ENCODE measurements around the gene C10orf105. TPM values are rescaled to one million over a fixed set of nuclear protein-coding genes. Genes with fewer than 3 reads are reported as not detected.

Gene C10orf105
- total and polyA plus RNA-seq, 12 donors = 0.03 to 0.16 (median 0.07) TPM; not detected in 5

DNA sequence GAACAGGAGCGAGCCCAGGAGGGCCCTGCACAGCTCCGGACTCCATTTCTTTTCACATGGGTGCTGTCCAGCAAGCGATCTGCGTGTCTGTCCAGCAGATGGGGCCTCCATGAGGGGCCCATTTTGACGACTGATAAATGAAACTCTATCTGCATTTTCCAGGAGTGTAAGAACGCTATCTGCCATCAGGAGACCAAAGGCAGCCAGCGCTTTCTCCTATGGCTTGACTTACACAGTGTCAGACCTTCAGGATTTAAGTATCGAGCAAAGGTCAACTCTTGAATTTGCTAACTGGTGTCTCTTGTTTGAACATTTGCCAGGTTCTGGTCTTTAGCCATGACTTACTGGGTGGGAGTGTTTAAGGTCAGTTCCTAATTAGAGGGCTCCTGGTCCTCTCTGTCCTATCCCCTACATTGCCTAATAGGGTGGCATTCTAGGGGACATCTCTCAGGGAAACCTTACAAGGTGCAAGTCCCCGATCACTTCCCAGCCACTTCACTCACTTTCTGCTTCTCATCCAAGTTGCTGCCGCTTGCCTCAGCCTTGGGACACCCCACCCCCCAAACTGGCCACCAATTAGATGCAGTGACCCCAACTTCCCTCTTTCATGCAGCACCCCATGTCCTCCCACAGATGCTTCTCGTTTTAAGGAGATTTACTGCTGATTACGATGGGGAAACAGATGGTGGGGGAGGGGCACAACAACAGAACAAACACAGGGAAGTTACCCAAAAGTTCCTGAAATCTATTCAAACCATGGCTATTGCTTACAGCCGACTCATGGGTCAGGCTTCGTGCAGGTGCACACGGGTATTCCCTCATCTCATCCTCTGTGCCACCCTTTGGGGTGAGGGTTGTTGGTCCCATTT, 33.7 kb upstream of the C10orf105 start:
- ATAC-seq = peak in 4 of 8 donors; percentile 5 to 30 (median 13)
- peak overlapping the region in 1 of 10 donors; percentile 12 for H3K4me3 ChIP-seq
- H3K4me1 ChIP-seq = peaks cover 16 to 100% (median 68%) of the 10 kb centered on the region in 9 donors
- DNase-seq = peak in 1 of 2 donors; percentile 70
- H3K27me3 ChIP-seq = no peaks in the 10 kb centered on the region
- 78 to 79% methylated on average over 15 of the region's 15 CpGs for WGBS, 2 donors
- TF ChIP-seq, protein P1, sequence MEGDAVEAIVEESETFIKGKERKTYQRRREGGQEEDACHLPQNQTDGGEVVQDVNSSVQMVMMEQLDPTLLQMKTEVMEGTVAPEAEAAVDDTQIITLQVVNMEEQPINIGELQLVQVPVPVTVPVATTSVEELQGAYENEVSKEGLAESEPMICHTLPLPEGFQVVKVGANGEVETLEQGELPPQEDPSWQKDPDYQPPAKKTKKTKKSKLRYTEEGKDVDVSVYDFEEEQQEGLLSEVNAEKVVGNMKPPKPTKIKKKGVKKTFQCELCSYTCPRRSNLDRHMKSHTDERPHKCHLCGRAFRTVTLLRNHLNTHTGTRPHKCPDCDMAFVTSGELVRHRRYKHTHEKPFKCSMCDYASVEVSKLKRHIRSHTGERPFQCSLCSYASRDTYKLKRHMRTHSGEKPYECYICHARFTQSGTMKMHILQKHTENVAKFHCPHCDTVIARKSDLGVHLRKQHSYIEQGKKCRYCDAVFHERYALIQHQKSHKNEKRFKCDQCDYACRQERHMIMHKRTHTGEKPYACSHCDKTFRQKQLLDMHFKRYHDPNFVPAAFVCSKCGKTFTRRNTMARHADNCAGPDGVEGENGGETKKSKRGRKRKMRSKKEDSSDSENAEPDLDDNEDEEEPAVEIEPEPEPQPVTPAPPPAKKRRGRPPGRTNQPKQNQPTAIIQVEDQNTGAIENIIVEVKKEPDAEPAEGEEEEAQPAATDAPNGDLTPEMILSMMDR (IDR thresholded peaks at IDR 0.05) = no peak
- intact Hi-C loops (cut with DNase I) = no loop called here
- H3K36me3 ChIP-seq = peaks cover 0 to 86% (median 44%) of the 10 kb centered on the region in 9 donors
- no peaks in the 10 kb centered on the region for H3K9me3 ChIP-seq
- peak overlapping the region in 9 of 10 donors; percentile 8 to 95 (median 39) for H3K27ac ChIP-seq

DNA sequence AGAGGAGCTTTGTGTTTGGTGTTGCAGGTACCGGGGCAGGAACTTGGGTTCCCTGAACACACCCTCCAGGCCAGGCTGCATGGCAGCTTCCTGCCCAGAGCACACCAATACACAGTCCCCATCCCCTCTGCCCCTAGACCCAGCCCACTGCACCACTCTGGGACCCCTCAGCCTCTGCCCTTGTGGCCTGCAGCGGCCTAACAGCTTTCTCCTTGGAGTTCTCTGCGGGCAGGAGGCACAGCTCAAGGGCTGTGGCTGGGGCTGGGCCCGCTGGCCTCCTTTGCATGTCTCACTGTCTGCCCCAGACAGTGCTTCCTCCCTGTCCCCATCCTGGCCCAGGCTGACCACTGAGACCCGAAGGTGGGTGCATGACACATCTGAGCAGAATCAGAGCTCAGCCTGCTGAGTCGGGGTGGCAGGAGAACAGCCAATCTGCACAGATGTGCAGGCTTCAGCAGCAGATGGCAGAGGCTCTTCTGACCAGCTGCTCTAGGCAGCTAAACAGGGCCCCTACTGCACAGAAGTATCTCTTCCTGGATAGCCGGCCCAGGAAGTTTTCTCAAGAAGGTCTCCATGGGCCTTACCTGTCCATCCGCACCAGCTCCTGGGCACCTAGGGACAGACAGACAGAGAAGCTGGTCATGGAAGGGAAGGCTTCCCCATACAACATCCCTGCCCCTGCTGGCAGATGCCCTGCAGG, 33.0 kb upstream of the C10orf105 start:
- no peaks in the 10 kb centered on the region for H3K27me3 ChIP-seq
- H3K27ac ChIP-seq = peak overlapping the region in 8 of 10 donors; percentile 0 to 95 (median 29)
- TF ChIP-seq, protein P1 (IDR thresholded peaks at IDR 0.05) = no peak
- DNase-seq = no peak
- H3K9me3 ChIP-seq = no peaks in the 10 kb centered on the region
- peaks cover 0 to 78% (median 44%) of the 10 kb centered on the region in 9 donors for H3K36me3 ChIP-seq
- WGBS, 2 donors = 80 to 94% methylated on average over 8 of the region's 8 CpGs
- no peak for ATAC-seq
- intact Hi-C loops (cut with DNase I) = no loop called here
- H3K4me3 ChIP-seq = no peak overlapping the region
- H3K4me1 ChIP-seq = peaks cover 23 to 100% (median 70%) of the 10 kb centered on the region in 9 donors

DNA sequence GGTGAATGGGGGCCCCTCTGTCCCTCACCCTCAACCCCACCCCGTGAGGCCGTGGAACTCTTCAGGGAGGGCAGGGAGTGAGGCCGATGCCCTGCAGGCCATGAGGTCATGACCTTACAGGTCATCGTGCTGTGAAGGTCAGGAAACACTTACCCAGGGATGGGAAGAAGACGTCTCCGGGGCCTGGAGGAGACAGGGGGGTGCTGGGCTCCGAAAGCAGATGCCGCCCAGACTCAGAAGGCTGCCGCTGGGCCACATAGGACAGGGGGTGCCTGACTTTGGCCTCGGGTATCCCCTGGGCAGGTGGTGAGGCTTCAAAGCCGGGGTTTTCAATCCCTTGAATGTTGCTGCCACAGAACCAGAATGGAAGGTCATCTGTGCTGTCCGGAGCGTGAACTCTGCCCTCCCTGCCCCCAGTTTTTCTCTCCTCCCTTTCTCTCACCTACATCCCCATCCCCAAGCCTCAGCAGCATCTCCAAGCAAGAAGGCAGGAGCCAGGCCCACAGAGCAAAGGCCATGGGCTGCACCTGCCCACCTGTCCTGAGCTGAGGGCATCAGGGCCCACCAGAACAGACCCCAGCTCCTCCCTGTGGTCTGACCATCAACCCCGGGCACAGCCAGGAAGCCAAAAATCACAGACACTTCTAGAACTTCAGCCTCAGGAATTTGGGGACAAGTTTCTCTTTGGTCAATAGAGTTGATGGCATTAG, 32.1 kb upstream of the C10orf105 start:
- peak overlapping the region in 6 of 10 donors; percentile 0 to 95 (median 39) for H3K27ac ChIP-seq
- no peaks in the 10 kb centered on the region for H3K9me3 ChIP-seq
- no peaks in the 10 kb centered on the region for H3K27me3 ChIP-seq
- H3K4me3 ChIP-seq = no peak overlapping the region
- ATAC-seq (no peak), DNase-seq (no peak)
- H3K4me1 ChIP-seq = peaks cover 32 to 100% (median 72%) of the 10 kb centered on the region in 9 donors
- 85 to 86% methylated on average over 14 of the region's 14 CpGs for WGBS, 2 donors
- intact Hi-C loops (cut with DNase I) = no loop called here
- H3K36me3 ChIP-seq = peaks cover 0 to 70% (median 44%) of the 10 kb centered on the region in 9 donors
- TF ChIP-seq, protein P1 (IDR thresholded peaks at IDR 0.05) = no peak

DNA sequence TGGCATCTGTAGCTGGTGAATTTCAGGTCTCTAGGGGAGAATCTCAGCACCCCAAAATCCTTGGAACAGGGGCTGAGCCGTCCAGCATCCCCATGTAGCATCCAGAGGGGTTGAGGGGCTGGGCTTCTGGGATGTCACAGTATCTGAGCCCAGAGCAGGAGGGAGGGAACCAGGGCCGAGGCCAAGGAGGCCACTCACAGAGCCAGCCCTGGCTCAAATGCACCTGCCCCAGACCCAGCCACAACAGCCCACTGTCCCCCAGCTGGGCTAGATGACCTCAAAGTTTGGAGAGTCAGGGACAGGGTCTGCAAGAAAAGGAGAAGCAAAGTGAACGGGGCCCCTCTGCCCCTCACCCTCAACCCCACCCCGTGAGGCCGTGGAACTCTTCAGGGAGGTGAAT, 31.4 kb upstream of the C10orf105 start:
- TF ChIP-seq, protein P1 (IDR thresholded peaks at IDR 0.05) = no peak
- H3K4me3 ChIP-seq = no peak overlapping the region
- intact Hi-C loops (cut with DNase I) = no loop called here
- no peak for DNase-seq
- WGBS, 2 donors = 88 to 91% methylated on average over 5 of the region's 5 CpGs
- peak overlapping the region in 5 of 10 donors; percentile 86 to 95 (median 89) for H3K27ac ChIP-seq
- H3K36me3 ChIP-seq = peaks cover 0 to 63% (median 44%) of the 10 kb centered on the region in 9 donors
- H3K27me3 ChIP-seq = no peaks in the 10 kb centered on the region
- ATAC-seq = no peak
- no peaks in the 10 kb centered on the region for H3K9me3 ChIP-seq
- H3K4me1 ChIP-seq = peaks cover 38 to 100% (median 75%) of the 10 kb centered on the region in 9 donors

Data from heart right ventricle (tissue), 16 donors.